ENCODE measurements around the gene UBE3C.
"Not testable (repeated sequence)": the region's sequence is repeated elsewhere in the genome, so short reads cannot be mapped to it uniquely, and the experiment has no call there.

Gene UBE3C

GRCh38 chr7:157274094-157274634 lies 135.4 kb downstream of the UBE3C start:
- not testable (repeated sequence) for DNase-seq

GRCh38 chr7:157274991-157275427 lies 136.3 kb downstream of the UBE3C start:
- no peak for DNase-seq

- DNase-seq, result no peak
These were observed 137.4 kb downstream of the UBE3C start for GRCh38 chr7:157276091-157276561.

GRCh38 chr7:157276731-157277562 lies 138.2 kb downstream of the UBE3C start:
- no peak for DNase-seq

- not testable (repeated sequence) for DNase-seq
These were observed 138.8 kb downstream of the UBE3C start for GRCh38 chr7:157277568-157277967.

- DNase-seq, result no peak
These were observed 139.6 kb downstream of the UBE3C start for GRCh38 chr7:157278167-157278790.

- DNase-seq, result peak; percentile 55
These were observed 140.3 kb downstream of the UBE3C start for GRCh38 chr7:157278791-157279724.

- no peak for DNase-seq
These were observed 141.1 kb downstream of the UBE3C start for GRCh38 chr7:157279741-157280215.

GRCh38 chr7:157280216-157280841 lies 141.6 kb downstream of the UBE3C start:
- no peak for DNase-seq

- no peak for DNase-seq
These were observed 142.7 kb downstream of the UBE3C start for GRCh38 chr7:157281221-157281998.

GRCh38 chr7:157282141-157282801 lies 143.5 kb downstream of the UBE3C start:
- DNase-seq, result no peak

GRCh38 chr7:157284229-157285014 lies 145.7 kb downstream of the UBE3C start:
- no peak for DNase-seq

- DNase-seq, result no peak
These were observed 152.8 kb downstream of the UBE3C start for GRCh38 chr7:157291404-157292080.

- DNase-seq, result no peak
These were observed 153.5 kb downstream of the UBE3C start for GRCh38 chr7:157292258-157292657.

- DNase-seq, result no peak
These were observed 154.2 kb downstream of the UBE3C start for GRCh38 chr7:157292770-157293412.

- DNase-seq, result no peak
These were observed 154.7 kb downstream of the UBE3C start for GRCh38 chr7:157293413-157293788.

GRCh38 chr7:157294773-157295172 lies 156.0 kb downstream of the UBE3C start:
- DNase-seq, result no peak

- no peak for DNase-seq
These were observed 156.6 kb downstream of the UBE3C start for GRCh38 chr7:157295338-157295737.

- no peak for DNase-seq
These were observed 158.5 kb downstream of the UBE3C start for GRCh38 chr7:157297185-157297584.

All from left hindlimb (tissue), 1 donor.